Neural cell (in vitro differentiated cells): ENCODE results near the gene CHRNA4. TPM values are rescaled to one million over a fixed set of nuclear protein-coding genes. Genes with fewer than 3 reads are reported as not detected.
"Not testable (repeated sequence)": the region's sequence is repeated elsewhere in the genome, so short reads cannot be mapped to it uniquely, and the experiment has no call there.

Experiments
- H2AFZ ChIP-seq: fragments of 200-600, 300-800 bp; sonication (generic), shearing (Covaris generic); 2 replicates; pipeline ENCODE4 v1.6.0; 2014; ENCODE audit warnings: low read depth, mild to moderate bottlenecking, antibody characterized with exemption, low read length, moderate library complexity
- H3F3A ChIP-seq: fragments of 200-600 bp; shearing (Covaris generic); 2 replicates; pipeline ENCODE4 v1.6.1; 2016; ENCODE audit warnings: mild to moderate bottlenecking, moderate library complexity, mixed read lengths, antibody characterized with exemption, low read length; ENCODE audit not compliant: insufficient read depth, poor library complexity, severe bottlenecking
- H3K27ac ChIP-seq: fragments of 200-600, 300-800 bp; sonication (generic), shearing (Covaris generic); 2 replicates; pipeline ENCODE4 v1.5.1; 2014; ENCODE audit warnings: mild to moderate bottlenecking, low read length, moderate library complexity
- H3K27me3 ChIP-seq: fragments of 300-800, 200-600 bp; sonication (generic), shearing (Covaris generic); 2 replicates; pipeline ENCODE4 v1.6.0; 2014; ENCODE audit warnings: mild to moderate bottlenecking, low read depth, low read length, moderate library complexity; ENCODE audit not compliant: insufficient read depth
- H3K36me3 ChIP-seq: fragments of 300-800, 200-600 bp; sonication (generic), shearing (Covaris generic); 2 replicates; pipeline ENCODE4 v1.5.1; 2014; ENCODE audit warnings: mild to moderate bottlenecking, antibody characterized with exemption, low read length, moderate library complexity; ENCODE audit not compliant: insufficient read depth
- H3K4me2 ChIP-seq: fragments of 300-800, 200-600 bp; sonication (generic), shearing (Covaris generic); 2 replicates; pipeline ENCODE4 v1.6.0; 2014; ENCODE audit warnings: mild to moderate bottlenecking, low read length
- H3K4me3 ChIP-seq: fragments of 300-800, 200-600 bp; sonication (generic), shearing (Covaris generic); 2 replicates; pipeline ENCODE4 v1.5.1; 2014; ENCODE audit warnings: mild to moderate bottlenecking, low read length, moderate library complexity
- H3K79me2 ChIP-seq: fragments of 200-600 bp; shearing (Covaris generic); replicated peaks from 2 replicates; pipeline ENCODE4 v1.6.0; 2014; ENCODE audit warnings: mild to moderate bottlenecking, low read length, moderate library complexity; ENCODE audit not compliant: insufficient read depth
- H3K9ac ChIP-seq: fragments of 300-800, 200-600 bp; sonication (generic), shearing (Covaris generic); 2 replicates; pipeline ENCODE4 v1.6.1; 2016; ENCODE audit warnings: mild to moderate bottlenecking, low read length, mixed read lengths
- H3K9me2 ChIP-seq: fragments of 200-600 bp; shearing (Covaris generic); 2 replicates; pipeline ENCODE4 v1.6.1; 2016; ENCODE audit warnings: mild to moderate bottlenecking, low read length, mixed read lengths; ENCODE audit not compliant: insufficient read depth
- H3K9me3 ChIP-seq: fragments of 200-600, 300-800 bp; sonication (generic), shearing (Covaris generic); 2 replicates; pipeline ENCODE4 v1.6.1; 2016; ENCODE audit warnings: mild to moderate bottlenecking, mixed run types, low read length, moderate library complexity, mixed read lengths
- H4K20me1 ChIP-seq: fragments of 200-600 bp; shearing (Covaris generic); 2 replicates; pipeline ENCODE4 v1.6.1; 2016; ENCODE audit warnings: mild to moderate bottlenecking, mixed run types; ENCODE audit not compliant: insufficient read depth
- EP300 ChIP-seq: fragments of 450-650 bp; conservative IDR thresholded peaks from 2 replicates; pipeline ENCODE4 v1.6.1; 2014; ENCODE audit warnings: antibody characterized with exemption, mild to moderate bottlenecking, moderate library complexity; ENCODE audit not compliant: poor library complexity, severe bottlenecking
- EZH2 ChIP-seq: fragments of 200-600, 300-800 bp; shearing (Covaris generic), sonication (generic); IDR thresholded peaks from 2 replicates; pipeline ENCODE4 v1.6.1; 2014; ENCODE audit warnings: antibody characterized with exemption, low read length, borderline replicate concordance, mild to moderate bottlenecking; ENCODE audit not compliant: insufficient read depth, poor library complexity, severe bottlenecking
- MXI1 ChIP-seq: fragments of 450-650 bp; conservative IDR thresholded peaks from 2 replicates; pipeline ENCODE4 v1.6.1; 2014; ENCODE audit warnings: antibody characterized with exemption, mild to moderate bottlenecking; ENCODE audit not compliant: poor library complexity, severe bottlenecking
- POLR2AphosphoS5 ChIP-seq: IDR thresholded peaks from 2 replicates; pipeline ENCODE4 v1.6.1; 2012
- RAD21 ChIP-seq: fragments of 450-650 bp; conservative IDR thresholded peaks from 2 replicates; pipeline ENCODE4 v1.6.1; 2014; ENCODE audit warnings: antibody characterized with exemption, mild to moderate bottlenecking, moderate library complexity
- REST ChIP-seq: IDR thresholded peaks from 2 replicates; pipeline ENCODE4 v1.6.1; 2012; ENCODE audit warnings: borderline replicate concordance
- SMC3 ChIP-seq: fragments of 450-650 bp; conservative IDR thresholded peaks from 2 replicates; pipeline ENCODE4 v1.6.1; 2014; ENCODE audit warnings: antibody characterized with exemption, mild to moderate bottlenecking, moderate library complexity; ENCODE audit not compliant: poor library complexity
- TAF1 ChIP-seq: IDR thresholded peaks from 2 replicates; pipeline ENCODE4 v1.6.1; 2012; ENCODE audit warnings: low read depth
- polyA plus RNA-seq: library from polyadenylated mRNA; depleted of rRNA; stranded (reverse); fragments of >200 nt; gene quantifications from 2 replicates; pipeline ENCODE4 v1.2.3, GENCODE V29; 2014
- TF ChIP-seq, protein P1 (sequence below): fragments of 450-650 bp; IDR thresholded peaks from 2 replicates; pipeline ENCODE4 v1.5.1; 2014; ENCODE audit warnings: antibody characterized with exemption, mild to moderate bottlenecking, moderate library complexity; ENCODE audit not compliant: poor library complexity, severe bottlenecking

CHRNA4 gene
- polyA plus RNA-seq, 1 donor from 2014 or later, result 6.8 TPM

- Histone ChIP-seq H3K79me2 (no peaks in the 10 kb centered on the region), H3K9ac (no peak overlapping the region), H3K27me3 (no peaks in the 10 kb centered on the region), H3K9me2 (no peaks in the 10 kb centered on the region), H3K36me3 (no peaks in the 10 kb centered on the region), H3K27ac (no peak overlapping the region), H2AFZ (no peak overlapping the region), H3K4me2 (no peak overlapping the region), H3F3A (no peaks in the 10 kb centered on the region), H3K9me3 (no peaks in the 10 kb centered on the region), H4K20me1 (no peaks in the 10 kb centered on the region), H3K4me3 (no peak overlapping the region)
- TF ChIP-seq REST (no peak), MXI1 (no peak), RAD21 (no peak), POLR2AphosphoS5 (no peak), EZH2 (no peak), TAF1 (no peak), EP300 (no peak), SMC3 (no peak)
- TF ChIP-seq, protein P1, sequence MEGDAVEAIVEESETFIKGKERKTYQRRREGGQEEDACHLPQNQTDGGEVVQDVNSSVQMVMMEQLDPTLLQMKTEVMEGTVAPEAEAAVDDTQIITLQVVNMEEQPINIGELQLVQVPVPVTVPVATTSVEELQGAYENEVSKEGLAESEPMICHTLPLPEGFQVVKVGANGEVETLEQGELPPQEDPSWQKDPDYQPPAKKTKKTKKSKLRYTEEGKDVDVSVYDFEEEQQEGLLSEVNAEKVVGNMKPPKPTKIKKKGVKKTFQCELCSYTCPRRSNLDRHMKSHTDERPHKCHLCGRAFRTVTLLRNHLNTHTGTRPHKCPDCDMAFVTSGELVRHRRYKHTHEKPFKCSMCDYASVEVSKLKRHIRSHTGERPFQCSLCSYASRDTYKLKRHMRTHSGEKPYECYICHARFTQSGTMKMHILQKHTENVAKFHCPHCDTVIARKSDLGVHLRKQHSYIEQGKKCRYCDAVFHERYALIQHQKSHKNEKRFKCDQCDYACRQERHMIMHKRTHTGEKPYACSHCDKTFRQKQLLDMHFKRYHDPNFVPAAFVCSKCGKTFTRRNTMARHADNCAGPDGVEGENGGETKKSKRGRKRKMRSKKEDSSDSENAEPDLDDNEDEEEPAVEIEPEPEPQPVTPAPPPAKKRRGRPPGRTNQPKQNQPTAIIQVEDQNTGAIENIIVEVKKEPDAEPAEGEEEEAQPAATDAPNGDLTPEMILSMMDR, result no peak
Measured at GRCh38 chr20:63342561-63343459, 18.3 kb downstream of the CHRNA4 start.

GRCh38 chr20:63340158-63340688 is 20.9 kb downstream of the CHRNA4 start:
- not testable (repeated sequence) for H3K9me3 ChIP-seq, H3F3A ChIP-seq

GRCh38 chr20:63339154-63340094 is 21.7 kb downstream of the CHRNA4 start:
- not testable (repeated sequence) for H3K9me2 ChIP-seq, H3F3A ChIP-seq, H3K4me2 ChIP-seq, H3K27ac ChIP-seq, H3K36me3 ChIP-seq, H3K27me3 ChIP-seq, H3K4me3 ChIP-seq, H3K9ac ChIP-seq, H3K79me2 ChIP-seq, H2AFZ ChIP-seq, H4K20me1 ChIP-seq, H3K9me3 ChIP-seq

More at GRCh38 chr20:63340158-63340688, 20.9 kb downstream of the CHRNA4 start:
- not testable (repeated sequence) for H3K36me3 ChIP-seq, H3K79me2 ChIP-seq, H3K9me2 ChIP-seq, H3K27me3 ChIP-seq, H3K4me2 ChIP-seq, H3K4me3 ChIP-seq, H3K27ac ChIP-seq, H2AFZ ChIP-seq, H4K20me1 ChIP-seq, H3K9ac ChIP-seq
